Activated CD4-positive, alpha-beta T cell treated with anti-CD3 and anti-CD28 coated beads, Interleukin-2, amount 50 U/mL, for 48 hours (primary cell): Measurements from ENCODE around the gene CDK5RAP2.
A peak's percentile ranks its signal among the peaks of the same experiment; 100 is the strongest.
"Not testable (repeated sequence)": the region's sequence is repeated elsewhere in the genome, so short reads cannot be mapped to it uniquely, and the experiment has no call there.

Experiments
- DNase-seq, 2 experiments: peaks; one replicate each; pipeline ENCODE4 v3.0.0-alpha.2; 2020

Gene CDK5RAP2

DNA sequence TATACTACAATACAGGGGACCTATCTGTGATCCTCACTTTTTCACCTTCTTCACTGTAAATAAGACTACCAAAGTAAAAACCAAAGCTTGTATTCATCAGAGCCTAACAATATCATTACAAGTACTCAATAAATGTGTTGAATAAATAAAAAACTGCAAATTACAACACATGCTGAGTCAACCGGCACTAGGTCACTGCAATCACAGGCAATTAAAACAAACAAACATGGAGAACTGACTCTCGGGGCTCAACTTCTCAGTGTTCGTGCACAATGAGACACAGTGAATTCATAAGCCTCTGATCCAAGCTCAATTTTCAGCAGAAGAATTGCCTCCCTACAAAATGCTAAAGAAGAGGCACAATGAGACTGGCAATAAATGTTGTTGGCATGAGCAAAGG, 69.2 kb downstream of the CDK5RAP2 start:
- no peak for DNase-seq

DNA sequence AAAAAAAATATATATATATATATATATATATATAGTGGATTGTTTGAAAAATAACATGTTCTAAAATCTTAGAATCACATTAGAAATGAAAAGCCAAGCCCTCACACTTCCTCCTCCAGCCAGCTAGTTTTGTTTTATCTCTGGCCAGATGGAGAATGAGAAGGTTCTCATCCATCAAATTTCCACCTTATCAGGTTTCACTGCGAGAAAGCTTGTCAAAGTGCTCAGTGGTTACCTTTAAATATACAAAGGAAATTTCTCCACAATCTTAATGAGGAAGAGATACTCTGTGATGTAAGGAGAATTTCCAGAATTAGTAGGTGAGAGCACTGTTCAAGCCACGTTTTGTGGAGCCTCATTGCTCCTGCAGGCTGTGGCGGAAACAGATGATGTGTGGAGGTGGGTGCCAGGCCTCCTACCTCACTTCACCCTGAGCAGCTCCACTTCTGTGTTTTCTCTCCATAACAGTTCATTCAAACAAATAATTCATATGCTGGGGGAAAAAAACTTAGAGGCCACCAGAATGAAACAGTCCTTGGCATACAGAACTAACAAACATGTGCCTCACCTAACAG, 71.9 kb downstream of the CDK5RAP2 start:
- no peak for DNase-seq

DNA sequence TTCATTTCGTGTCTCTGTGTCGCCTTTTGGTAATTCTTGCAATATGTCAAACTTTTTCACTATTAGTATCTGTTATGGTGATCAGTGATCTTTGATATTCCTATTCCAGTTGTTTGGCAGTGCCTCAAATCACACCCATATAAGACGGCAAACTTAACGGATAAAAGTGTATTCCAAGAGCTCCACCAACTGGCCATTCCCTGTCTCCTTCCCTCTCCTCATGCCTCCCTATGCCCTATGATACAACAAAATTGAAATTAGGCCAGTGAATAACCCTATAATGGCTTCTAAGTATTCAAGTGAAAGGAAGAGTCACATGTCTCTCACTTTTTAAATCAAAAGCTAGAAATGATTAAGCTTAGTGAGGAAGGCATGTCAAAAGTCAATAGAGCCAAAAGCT, 74.8 kb downstream of the CDK5RAP2 start:
- no peak for DNase-seq

DNA sequence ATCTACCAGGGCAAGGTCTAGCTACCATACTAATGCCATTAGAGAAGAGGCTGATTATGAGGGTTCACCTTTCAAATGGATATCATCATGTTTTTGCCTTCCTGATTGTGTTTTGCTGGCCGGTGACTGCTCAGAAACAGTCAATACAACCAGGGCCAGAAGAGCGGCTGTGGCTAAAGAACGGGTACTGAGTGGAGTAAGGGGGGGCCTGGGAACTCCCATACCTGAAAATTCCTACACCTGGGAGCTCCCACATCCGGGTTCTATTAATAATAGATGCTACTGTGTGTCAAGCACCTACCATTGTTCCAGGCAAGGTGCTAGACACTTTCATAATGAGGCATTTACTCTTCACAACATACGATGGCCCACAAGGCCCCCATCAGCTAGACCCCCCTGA, 79.2 kb downstream of the CDK5RAP2 start:
- DNase-seq = no peak

DNA sequence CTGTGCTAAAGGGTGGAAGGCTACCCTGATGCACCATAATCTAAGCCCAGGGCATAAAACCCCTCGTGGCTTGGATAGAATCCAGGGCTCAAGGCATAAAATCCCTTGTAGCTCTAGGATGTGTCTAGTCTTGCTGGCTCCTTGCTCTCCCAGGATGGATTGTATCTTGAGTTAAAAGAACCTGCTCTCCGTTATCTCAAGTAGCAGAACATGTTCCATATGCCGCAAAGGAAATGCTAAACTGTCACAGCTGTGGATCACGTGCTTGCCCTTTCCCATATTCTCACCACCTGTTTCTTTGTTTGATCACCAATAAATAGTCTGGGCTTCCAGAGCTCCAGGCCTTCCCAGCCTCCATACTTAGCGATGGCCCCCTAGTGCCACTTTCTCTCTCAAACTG, 82.1 kb downstream of the CDK5RAP2 start:
- DNase-seq = not testable (repeated sequence)

DNA sequence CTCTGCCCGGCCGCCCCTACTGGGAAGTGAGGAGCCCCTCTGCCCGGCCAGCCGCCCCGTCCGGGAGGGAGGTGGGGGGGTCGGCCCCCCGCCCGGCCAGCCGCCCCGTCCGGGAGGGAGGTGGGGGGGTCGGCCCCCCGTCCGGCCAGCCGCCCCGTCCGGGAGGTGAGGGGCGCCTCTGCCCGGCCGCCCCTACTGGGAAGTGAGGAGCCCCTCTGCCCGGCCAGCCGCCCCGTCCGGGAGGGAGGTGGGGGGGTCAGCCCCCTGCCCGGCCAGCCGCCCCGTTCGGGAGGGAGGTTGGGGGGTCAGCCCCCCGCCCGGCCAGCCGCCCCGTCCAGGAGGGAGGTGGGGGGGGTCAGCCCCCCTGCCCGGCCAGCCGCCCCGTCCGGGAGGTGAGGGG, 83.5 kb downstream of the CDK5RAP2 start:
- DNase-seq = not testable (repeated sequence)

DNA sequence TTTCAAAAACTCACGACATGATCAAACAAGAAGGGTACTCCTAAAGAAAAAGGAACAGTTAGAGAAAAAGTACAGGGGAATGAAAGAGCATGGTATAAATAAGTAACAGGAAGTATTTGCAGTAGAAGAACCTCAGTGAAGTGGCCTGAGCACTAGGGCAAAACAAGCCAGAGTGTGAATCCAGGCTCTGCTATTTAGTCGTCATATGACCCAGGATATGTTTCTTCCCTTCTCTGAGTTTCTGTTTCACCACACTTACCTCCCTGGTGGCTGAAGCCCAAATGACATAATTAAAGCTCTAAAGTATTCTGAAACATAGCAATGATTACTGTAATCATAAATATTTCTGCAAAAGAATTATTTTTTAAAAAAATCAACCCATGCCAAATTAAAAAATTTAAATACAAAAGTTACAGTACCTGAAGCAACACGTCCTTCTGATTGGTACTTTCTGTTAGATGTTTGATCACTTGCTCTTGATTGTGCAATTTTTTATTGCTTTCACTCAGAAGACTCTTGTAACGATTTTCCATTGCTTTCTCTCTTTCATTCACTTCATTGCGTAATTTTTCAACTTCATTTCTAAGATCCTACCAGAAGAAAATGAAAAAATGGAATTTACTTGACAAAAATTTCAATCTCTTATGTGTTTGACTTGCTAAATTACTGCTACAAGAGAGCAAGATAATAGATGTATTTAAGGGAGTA, 88.9 kb downstream of the CDK5RAP2 start:
- no peak for DNase-seq

DNA sequence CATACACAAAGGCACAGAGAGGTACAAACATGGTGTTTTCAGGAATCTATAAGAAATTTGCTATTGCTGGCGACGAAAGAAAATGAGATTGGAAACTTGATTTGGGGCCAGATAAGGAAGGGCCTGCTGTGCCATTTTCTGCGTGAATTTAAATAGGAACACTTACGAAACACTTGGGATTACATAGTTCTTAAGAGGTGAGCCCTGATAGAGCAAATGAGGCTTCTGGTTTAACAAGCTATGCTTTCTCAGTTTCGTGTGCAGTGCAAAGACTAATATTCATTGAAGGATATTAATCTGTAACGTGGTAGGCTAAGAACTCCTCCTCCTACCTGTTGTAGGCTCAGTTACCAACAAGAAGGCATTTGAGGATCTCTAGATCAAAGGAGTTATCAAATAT, 93.1 kb downstream of the CDK5RAP2 start:
- DNase-seq = no peak

DNA sequence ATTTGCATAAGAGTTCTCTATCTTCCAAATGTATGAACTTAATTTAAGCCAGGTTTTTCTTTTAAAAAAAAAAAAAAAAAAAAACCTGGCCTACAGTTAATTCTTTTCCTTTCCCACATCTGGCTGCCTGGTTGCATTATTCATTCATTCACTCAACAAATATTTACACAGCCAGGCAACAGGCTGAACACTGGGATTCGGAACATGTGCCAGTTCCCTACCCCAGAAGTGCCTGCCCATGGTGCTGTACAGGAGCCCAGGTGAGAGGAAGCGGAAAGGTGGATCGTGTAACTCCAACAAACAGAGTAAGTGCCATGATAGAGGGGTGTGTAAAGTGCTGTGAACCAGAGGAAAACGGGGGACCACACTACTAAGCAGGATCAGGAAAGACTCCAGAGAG, 93.6 kb downstream of the CDK5RAP2 start:
- no peak for DNase-seq

DNA sequence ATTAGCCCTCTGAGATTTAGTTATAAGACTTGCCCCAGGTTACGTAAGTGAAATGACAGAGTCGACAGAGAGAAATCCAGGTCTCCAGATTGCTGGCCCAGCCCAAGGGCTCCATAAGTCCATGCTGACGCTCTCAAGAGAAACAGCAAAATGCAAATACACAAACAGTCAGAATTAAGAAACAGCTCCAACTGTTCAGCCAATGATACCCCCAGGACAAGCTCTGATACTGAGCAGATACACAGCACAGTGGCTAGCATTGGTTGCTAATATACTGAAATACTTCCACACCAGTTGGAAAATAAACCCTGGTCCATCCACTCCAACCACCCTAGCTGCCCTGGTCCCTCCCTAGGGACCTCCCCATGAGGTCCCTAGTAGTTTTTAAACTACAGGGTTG, 94.2 kb downstream of the CDK5RAP2 start:
- DNase-seq = no peak

DNA sequence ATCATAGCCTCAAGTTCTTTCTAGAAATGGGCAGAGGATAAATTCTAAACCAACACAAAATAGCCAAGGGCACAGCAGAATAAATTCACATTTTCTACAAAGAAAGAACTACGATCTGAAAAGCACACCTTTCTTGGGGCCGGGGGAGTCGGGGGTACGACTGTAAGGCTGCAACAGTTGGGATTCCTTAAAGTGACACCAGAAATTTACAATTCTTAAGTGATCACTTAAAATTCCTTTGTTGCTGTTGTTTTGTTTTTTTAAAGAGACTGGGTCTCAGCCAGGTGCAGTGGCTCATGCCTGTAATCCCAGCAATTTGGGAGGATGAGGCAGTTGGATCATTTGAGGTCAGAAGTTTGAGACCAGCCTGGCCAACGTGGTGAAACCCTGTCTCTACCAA, 95.8 kb downstream of the CDK5RAP2 start:
- DNase-seq = no peak

DNA sequence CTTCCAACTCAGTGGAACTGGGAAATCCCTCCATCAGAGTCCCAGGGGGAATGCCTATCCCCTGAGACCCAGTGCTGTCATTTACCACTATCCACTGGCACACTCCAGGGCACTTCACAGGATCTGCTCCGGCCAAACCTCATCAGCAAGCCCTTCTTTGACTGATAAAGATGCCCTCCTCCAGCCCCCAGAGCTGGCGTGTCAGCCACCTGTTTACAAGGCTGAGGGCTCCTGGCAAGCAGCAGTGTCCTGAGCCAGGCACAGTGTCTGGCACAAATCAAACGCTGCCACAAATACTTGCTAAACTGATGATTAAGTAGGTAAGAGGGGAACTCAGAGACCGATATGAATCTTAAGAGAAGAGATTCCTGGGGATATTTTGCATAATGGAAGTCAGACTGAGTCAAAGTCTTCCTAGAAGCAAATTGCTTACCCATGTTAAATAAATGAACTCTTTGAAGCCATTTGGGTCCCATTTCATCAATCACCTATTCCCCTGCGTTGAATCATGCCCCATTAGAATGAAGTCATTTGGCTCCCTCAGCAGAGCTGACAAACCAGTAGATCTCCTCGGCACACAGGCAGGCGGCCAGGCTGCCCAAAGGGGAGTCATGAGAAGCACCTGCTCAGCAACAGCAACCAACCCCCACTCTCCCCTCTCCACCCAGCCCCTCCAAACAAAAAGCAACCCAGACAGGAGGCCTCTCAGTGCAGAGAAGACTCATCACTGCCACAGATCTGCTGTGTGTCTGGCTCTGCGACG, 97.4 kb downstream of the CDK5RAP2 start:
- DNase-seq = no peak

DNA sequence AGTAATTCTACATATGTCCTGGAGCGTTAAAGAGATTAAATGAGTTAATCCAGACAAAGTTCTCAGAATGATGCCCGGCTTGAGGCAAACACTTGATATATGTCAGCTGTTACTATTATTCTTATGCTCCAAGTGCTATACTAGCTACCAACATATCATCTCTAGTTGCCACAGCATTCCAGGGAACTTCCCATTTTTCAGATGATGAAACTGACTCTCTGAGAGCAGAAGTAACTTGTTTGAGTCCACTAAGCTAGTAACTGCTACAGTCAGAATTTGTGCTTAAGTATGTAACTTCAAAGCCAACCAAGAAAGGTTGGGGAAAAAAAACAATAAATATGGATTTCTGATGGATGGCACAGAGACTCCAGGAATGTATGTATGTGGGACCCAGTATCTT, 98.1 kb downstream of the CDK5RAP2 start:
- no peak for DNase-seq

DNA sequence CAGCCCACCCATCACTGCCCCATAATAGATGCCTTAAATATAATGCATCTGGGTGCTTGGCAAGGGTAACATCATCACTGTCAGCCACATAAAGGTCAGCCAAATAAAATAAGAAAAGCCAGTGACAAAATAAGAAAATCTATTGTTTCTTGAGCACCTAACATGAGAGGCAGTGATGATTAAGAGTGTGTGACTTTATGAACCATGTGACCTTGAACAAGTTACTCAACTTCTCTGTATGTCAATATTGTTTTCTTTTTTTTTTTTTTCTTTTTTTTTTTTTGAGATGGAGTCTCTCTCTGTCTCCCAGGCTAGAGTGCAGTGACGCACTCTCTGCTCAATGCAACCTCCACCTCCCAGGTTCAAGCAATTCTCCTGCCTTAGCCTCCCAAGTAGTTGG, 98.7 kb downstream of the CDK5RAP2 start:
- DNase-seq = no peak

DNA sequence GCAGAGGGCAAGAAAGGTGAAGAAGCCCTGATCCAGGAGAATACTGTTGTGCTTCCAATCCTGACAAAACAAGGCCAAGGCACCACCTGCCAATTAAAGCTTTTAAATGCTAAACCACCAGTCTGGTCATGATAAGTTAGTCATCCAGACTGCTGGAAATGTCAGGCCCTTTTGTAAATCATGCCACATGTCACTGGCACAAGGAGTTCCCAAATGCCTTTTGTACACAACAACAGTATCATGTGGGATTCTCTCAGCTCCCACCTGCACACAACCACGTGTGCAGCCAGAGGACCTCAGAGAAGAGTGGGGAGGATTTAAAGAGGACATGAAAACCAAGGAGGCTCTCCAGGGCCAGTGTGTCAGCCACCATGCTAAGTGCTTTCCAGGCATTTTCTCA, 99.3 kb downstream of the CDK5RAP2 start:
- no peak for DNase-seq

DNA sequence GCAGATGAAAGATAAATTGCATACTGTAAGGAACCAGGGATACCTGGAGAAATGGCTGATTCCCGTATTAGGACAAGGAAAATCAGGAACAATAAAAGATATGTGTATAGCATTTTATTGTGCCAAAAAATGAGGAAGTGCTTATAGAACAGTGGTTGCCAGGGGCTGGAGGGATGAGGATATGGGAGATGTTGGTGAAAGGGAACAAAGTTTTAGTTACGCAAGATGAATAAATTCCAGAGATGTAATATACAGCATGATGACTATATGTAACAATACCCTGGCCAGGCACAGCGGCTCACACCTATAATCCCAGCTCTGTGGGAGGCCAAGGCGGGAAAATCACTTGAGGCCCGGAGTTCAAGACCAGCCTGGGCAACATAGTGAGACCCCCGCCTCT, 101.8 kb downstream of the CDK5RAP2 start:
- no peak for DNase-seq

DNA sequence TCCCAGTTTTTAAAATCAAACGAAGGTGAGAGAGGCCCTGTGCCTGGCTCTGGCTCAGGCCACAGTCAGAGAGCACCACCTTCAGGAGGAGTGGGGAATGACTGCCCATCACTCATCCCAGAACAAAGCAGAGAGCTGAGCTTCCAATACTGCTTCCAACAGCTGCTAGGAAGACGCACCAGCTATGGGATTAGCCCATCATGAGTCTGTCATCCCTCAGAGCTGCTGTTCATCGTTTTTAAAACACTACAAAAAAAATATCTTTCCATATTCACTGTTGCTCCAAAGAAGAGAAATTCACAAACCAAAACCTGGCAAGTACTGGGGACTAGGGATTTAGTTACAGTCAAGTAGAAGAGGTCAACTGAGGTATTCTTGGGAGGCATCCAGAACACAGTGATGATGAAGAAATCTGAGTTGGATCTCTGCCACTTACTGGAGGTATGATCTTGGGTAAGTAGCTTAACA, 102.4 kb downstream of the CDK5RAP2 start:
- peak; percentile 29 to 43 for DNase-seq

DNA sequence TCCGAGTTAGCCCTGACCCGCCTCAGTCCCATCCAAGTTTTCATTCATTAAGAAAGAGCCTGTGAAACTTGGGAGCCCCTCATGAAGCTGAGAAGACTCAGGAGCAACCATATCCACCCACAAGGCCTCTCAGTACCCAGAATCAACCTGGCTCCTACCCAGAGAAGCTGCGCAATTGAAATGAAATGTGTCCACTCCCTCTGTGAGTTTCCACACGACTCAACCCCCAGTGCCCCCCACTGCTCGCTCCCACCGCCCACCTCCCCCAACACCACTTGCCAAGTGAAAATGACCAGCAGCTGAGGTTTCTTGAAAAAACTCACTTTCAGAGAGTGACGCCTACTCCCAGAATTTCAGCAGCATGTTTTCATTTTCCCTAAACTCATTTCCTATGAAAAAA, 104.6 kb downstream of the CDK5RAP2 start:
- no peak for DNase-seq

DNA sequence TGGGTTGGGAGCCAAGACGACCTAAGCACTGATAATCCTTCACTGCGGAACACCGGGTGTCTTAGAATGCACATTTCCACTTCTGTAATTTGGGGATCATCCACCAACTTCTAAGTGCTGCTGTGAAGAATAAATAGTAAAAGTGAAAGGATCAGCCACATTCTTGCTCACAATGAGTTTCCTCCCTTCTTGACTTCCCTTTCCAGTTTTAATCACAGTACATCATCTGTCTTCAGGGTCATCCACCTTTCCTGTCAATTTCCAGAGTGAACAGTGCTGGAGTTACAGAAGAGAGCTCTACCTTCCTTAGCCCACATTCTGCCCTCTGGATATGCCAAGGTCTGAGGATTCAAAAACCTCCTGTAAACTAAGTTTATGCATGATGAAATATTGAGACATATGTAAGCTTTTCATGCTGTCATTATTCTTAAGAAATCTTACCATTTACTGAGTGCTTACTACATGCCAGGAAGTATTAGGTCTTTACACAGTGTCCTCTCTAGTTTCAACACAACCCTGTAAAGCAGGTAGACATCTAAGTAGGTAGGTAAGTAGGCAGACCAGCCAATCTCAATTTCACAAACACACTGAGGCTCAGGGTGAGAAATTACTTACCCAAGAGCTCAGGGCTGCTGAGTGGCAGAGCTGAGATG, 105.2 kb downstream of the CDK5RAP2 start:
- DNase-seq = no peak

DNA sequence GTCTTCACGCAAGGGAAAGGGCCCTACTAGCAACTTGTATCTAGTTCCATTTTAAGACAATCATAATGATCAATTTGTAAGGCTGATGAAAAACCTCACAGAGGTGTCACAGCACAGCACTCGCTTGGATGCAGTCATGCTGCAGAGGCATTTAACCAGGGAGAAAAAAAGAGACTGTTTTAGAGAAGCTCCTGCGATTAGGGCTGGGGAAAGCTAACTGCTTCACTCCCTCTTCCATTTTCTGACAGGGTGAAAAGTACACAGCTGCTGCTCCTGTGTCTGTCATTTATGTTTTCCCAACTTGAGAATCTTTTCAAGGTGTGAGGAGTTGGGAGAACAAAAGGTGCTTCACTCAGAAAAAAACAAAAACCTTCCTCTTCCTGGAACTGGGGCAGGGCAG, 106.4 kb downstream of the CDK5RAP2 start:
- DNase-seq = no peak

DNA sequence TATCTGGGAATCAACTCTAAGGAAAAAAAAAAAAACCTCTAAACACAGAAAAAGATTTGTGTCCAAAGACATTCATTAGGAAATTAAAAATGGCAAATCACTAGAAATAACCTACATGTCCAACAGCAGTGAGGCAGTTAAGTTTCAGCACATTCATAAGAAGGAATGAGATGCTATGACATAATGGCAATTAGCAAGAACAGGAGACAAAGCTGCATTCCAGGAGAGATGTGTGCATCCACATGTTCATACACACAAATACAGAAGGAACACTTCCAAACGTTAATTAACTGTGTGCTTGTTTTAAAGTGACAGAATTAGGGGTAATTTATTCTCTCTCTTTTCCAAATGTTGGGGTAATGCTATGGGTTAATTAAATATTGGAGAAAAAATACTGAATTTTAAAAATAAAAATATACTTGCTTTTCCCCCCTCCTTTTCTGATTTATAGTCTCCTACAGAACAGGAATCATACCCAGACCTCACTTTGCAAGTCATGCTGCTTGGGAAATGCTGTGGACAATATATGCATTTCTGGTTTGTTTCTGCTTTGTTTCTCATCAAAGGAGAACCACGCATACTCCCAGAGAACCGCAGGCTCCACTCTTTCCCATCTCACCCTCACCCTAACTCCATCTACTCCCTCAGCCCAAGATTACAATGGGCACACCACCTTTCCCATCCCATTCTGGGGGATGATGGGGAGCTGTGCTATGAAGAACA, 114.1 kb downstream of the CDK5RAP2 start:
- DNase-seq = no peak

DNA sequence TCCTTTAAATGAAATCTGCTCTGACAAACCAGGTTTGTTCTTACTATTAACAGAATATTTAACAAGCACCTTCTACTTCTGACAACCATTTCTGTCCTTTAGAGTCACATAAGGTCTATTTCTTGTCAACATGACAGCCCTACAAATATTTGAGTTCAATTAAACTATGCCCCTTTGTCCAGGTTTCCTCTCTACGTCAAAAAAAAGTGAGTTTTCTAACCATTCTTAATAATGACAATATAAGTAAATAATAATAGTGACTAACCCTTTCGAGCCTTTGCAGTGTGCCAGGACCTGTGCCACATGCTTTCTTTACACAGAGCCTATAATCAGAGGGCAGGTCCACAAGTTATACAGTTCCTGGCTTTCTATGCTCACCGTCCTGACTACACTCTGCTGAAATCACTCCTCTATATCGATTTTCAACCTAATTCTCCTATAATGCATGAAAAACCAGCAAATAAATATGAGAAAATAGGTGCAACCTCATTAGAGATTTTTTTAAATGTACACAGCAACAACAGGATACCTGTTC, 115.0 kb downstream of the CDK5RAP2 start:
- DNase-seq = no peak
